NT2/D1 (cell line): ENCODE results near the gene ANO1.

Experiments used
- SUZ12 ChIP-seq: IDR thresholded peaks from 2 replicates; pipeline ENCODE4 v1.6.1; 2011; ENCODE audit not compliant: insufficient read length, insufficient read depth; ENCODE audit errors: extremely low read depth
- YY1 ChIP-seq: IDR thresholded peaks from 2 replicates; pipeline ENCODE4 v1.6.1; 2011; ENCODE audit not compliant: insufficient read length, insufficient read depth

DNA sequence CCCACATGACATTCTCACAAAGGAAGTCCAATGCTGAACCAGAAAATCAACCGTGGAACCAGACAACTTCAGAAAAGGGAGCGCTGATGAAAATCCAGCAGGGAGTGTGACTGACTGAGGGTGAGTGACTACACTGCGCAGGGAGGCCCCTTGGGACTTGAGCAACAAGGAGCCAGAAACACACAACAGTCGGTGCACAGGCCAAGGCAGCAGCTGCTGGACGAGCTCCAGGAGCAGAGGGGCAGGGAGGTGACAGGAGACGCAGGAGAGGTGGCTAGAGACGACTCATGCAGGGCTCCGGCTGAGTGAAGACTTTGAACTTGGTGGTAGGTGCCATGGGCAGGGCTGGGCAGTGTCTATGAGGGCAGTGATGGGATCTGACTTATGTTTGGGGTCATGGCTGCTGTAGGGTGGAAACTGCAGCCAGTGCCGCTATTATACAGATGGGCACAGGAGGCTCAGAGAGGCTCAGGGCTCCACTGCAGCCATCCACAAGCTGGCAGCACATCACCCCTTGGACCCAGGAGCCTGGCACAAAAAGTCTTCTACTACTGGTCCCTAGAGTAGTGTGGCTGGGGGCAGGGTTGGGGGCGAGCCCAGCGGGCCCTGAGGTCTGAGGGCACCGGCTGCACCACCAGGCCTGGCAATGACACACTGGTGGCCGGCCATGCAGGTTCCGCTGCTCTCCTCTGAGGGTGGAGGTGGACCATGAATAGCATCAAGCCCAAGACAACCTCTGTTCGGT, 114.7 kb downstream of the ANO1 start:
- no peak for TF ChIP-seq YY1
- TF ChIP-seq SUZ12 = no peak
